Rectal smooth muscle tissue (tissue), 1 donor: ENCODE data around the gene SIX5.
A peak's percentile ranks its signal among the peaks of the same experiment; 100 is the strongest.
"Not testable (repeated sequence)": the region's sequence is repeated elsewhere in the genome, so short reads cannot be mapped to it uniquely, and the experiment has no call there.

Experiments
- H3K27ac ChIP-seq: one replicate; pipeline ENCODE4 v1.7.0; 2013; ENCODE audit warnings: low read depth, low read length, inconsistent platforms
- H3K27me3 ChIP-seq: one replicate; pipeline ENCODE4 v1.7.0; 2013; ENCODE audit warnings: low read length; ENCODE audit not compliant: control insufficient read depth, insufficient read depth
- H3K36me3 ChIP-seq: one replicate; pipeline ENCODE4 v1.7.0; 2013; ENCODE audit warnings: low read length; ENCODE audit not compliant: control insufficient read depth, insufficient read depth
- H3K4me1 ChIP-seq: one replicate; pipeline ENCODE4 v1.7.0; 2013; ENCODE audit warnings: low read length; ENCODE audit not compliant: control insufficient read depth, insufficient read depth
- H3K4me3 ChIP-seq: one replicate; pipeline ENCODE4 v1.7.0; 2013; ENCODE audit warnings: low read length
- H3K9ac ChIP-seq: one replicate; pipeline ENCODE4 v1.7.0; 2013; ENCODE audit warnings: low read length

The SIX5 gene

DNA sequence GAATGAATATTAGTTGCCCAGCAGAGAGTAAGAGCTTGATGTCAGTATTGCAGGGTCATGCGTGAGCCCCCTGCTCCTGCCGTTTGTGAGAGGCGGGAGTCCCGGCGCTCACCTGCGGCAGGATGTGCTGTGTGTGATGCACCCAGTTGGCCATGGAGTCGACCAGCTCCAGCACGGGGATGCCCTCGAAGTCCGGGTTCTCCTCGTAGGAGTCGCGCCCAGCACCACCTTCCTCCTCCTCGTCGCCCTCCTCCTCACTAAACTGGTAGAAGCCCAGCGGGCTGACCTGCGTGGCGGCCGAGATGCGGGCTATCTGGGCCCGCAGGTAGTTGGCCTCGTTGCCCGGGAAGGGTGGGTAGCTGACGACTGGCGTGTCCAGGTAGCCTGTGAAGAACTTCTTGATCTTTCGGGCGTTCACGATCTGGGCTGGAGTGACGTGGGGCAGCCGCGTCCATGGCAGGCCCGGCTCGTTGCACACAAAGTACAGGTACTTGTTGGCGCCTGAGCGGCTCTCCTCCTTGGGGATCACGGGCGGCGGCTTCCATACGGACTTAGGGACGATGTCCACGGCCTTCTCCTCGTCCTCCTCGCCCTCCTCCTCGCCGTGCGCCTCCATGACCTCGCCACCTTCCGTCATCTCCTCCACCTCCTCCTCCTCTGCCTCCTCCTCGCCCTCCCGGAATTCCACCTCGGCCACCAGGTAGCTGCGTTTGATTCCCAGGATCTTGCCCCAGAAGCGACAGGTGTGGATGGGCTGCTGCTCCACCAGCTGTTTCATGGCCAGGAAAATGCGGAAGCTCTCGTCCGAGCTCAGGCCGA, 35.3 kb upstream of the SIX5 start:
- H3K4me1 ChIP-seq: no peaks in the 10 kb centered on the region
- no peaks in the 10 kb centered on the region for H3K27me3 ChIP-seq
- no peaks in the 10 kb centered on the region for H3K36me3 ChIP-seq
- no peak overlapping the region for H3K27ac ChIP-seq
- no peak overlapping the region for H3K9ac ChIP-seq
- H3K4me3 ChIP-seq: no peak overlapping the region

DNA sequence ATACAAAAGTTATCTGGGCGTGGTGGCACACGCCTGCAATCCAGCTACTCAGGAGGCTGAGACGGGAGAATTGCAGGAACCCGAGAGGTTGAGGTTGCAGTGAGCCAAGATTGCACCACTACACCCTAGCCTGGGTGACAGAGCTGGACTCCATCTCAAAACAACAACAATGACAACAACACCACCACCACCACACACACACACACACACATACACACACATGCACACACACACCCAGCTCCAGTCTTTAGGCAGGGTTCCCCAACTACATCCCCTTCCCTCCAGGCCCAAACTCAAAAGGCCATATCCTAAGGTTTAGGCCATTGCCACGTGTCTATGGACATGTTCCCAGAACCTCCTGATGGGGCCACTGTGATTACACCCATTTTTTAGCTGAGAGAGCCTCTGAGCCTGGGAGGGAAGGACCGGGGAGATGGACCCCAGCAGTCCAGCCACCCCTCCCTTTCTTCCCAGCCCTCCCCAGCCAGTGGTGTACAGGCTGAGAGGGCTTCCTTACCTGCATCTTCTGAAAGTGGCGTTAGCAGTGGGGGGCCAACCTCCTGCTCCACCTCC, 32.6 kb upstream of the SIX5 start:
- H3K4me1 ChIP-seq: no peaks in the 10 kb centered on the region
- H3K9ac ChIP-seq: no peak overlapping the region
- H3K36me3 ChIP-seq: no peaks in the 10 kb centered on the region
- H3K27me3 ChIP-seq: no peaks in the 10 kb centered on the region
- H3K27ac ChIP-seq: no peak overlapping the region
- no peak overlapping the region for H3K4me3 ChIP-seq

DNA sequence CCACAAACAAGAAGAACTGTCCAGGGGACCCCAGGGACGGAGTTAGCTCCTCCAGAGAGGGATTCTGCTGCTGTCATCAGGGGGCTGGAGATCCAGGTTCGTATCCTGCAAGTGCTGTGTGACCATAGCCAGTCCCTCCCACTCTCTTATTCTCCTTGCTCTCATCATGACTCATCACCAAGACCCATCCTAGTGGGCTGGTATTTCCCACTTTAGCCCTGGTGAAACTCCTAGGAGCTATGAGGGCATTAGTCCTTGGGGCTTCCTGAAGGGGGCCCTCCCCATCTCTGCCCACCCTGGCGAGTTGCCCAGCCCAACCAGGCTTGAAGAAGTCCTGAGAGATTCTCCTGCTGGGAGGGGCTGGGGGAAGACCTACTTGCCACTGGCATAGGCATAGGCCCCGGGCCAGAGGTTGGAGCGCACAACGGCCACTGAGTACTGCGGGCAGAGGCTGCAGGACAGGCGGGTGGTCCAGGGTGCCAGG, 31.1 kb upstream of the SIX5 start:
- Histone ChIP-seq H3K4me1 (no peaks in the 10 kb centered on the region), H3K36me3 (no peaks in the 10 kb centered on the region), H3K27me3 (no peaks in the 10 kb centered on the region), H3K27ac (no peak overlapping the region), H3K9ac (no peak overlapping the region), H3K4me3 (no peak overlapping the region)

DNA sequence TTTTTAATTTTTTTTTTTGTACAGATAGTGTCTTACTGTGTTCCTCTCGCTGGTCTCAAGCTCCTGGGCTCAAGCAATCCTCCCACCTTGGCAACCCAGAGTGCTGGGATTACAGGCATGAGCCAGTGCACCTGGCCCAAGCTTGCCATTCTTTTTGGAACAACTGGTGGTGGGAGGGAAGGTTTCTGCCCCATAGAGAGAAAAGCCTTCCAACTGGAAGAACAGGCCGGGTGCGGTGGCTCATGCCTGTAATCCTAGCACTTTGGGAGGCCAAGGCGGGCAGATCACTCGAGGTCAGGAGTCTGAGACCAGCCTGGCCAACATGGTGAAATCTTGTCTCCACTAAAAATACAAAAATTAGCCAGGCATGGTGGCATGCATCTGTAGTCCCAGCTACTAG, 30.5 kb upstream of the SIX5 start:
- not testable (repeated sequence) for H3K36me3 ChIP-seq, H3K9ac ChIP-seq, H3K4me3 ChIP-seq, H3K27me3 ChIP-seq, H3K27ac ChIP-seq, H3K4me1 ChIP-seq

DNA sequence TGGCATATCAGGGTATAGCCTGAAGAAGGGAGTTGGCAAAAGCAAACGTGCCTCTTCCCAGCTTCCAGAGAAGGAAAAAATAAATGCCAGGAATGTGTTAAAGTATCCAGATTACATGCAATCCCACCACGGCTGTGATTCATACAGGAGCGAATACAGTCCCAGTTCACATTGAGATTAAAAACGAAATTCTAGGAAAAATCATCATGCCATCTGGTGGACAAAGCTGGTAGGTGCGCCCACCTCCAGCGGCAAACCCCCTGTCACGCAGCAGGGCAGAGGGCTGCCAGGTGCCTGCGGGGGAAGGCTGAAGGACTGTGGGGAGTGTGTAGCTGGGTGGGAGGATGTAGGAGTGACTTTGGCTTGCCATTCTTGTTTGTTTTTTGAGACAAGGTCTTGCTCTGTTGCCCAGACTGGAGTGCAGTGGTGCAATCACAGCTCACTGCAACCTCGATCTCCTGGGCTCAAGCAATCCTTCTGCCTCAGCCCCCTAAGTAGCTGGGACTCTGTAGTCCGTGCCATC, 30.0 kb upstream of the SIX5 start:
- Histone ChIP-seq H3K36me3 (no peaks in the 10 kb centered on the region), H3K9ac (no peak overlapping the region), H3K4me1 (no peaks in the 10 kb centered on the region), H3K27ac (no peak overlapping the region), H3K27me3 (no peaks in the 10 kb centered on the region), H3K4me3 (no peak overlapping the region)

DNA sequence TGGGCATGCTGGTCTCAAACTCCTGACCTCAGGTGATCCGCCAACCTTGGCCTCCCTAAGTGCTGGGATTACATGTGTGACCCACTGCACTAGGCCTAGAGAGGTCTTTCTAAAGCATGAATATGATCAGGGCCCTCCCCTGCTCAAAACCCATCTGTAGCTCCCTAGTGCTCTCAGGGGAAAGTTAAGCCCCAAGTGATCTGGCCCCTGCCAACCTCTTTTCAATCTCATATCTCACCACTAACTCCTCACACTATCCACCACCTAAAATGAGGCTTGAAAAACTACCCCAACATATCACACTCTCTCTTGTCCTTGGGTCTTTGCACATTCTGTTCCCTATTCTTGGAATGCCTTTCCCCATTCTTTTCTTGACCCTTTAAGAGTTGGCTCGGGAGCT, 25.6 kb upstream of the SIX5 start:
- peaks cover 3% of the 10 kb centered on the region for H3K36me3 ChIP-seq
- H3K4me3 ChIP-seq: no peak overlapping the region
- H3K27ac ChIP-seq: no peak overlapping the region
- no peaks in the 10 kb centered on the region for H3K27me3 ChIP-seq
- no peak overlapping the region for H3K9ac ChIP-seq
- peaks cover 10% of the 10 kb centered on the region for H3K4me1 ChIP-seq

DNA sequence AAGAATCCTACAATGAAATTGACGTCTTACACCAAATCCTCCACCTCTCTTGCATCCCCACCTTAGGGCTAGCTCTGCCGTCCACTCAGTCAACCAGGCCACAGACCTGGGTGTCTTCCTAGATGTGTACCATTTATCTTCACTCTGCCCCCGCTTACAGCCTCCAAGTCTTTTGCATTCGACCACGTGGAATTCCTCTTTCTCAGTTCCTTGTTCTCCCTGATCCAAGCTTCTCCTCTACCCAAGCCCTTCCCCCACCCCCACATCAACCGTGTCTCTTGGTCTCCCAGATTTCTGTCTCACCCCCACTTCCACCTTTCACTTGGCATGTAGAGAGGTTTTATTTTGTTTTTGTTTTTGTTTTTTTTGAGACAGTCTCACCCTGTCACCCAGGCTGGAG, 24.8 kb upstream of the SIX5 start:
- Histone ChIP-seq H3K36me3 (peaks cover 9% of the 10 kb centered on the region), H3K4me1 (peaks cover 10% of the 10 kb centered on the region), H3K27me3 (no peaks in the 10 kb centered on the region), H3K9ac (no peak overlapping the region), H3K4me3 (no peak overlapping the region), H3K27ac (no peak overlapping the region)

DNA sequence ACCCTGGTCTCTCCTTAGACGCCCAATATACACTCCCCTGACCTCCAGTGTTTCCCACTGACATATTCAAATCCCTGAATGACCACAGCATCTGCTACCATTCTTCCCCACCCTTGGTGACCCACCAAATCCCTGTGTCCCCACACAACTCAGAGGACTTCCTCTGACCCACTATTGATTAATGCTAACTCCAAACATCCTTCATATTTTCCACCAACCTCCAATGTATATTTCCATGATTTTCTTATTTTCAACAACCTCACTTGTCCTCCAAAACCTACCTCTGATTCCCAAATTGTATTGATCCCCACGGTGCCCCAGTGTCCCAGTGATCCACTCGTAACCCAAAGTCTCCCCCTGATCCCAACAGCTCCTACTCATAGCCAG, 24.1 kb upstream of the SIX5 start:
- H3K36me3 ChIP-seq: peaks cover 13% of the 10 kb centered on the region
- H3K27me3 ChIP-seq: no peaks in the 10 kb centered on the region
- H3K9ac ChIP-seq: no peak overlapping the region
- peak overlapping the region; percentile 7 for H3K4me3 ChIP-seq
- H3K27ac ChIP-seq: peak overlapping the region; percentile 41
- H3K4me1 ChIP-seq: peaks cover 10% of the 10 kb centered on the region

DNA sequence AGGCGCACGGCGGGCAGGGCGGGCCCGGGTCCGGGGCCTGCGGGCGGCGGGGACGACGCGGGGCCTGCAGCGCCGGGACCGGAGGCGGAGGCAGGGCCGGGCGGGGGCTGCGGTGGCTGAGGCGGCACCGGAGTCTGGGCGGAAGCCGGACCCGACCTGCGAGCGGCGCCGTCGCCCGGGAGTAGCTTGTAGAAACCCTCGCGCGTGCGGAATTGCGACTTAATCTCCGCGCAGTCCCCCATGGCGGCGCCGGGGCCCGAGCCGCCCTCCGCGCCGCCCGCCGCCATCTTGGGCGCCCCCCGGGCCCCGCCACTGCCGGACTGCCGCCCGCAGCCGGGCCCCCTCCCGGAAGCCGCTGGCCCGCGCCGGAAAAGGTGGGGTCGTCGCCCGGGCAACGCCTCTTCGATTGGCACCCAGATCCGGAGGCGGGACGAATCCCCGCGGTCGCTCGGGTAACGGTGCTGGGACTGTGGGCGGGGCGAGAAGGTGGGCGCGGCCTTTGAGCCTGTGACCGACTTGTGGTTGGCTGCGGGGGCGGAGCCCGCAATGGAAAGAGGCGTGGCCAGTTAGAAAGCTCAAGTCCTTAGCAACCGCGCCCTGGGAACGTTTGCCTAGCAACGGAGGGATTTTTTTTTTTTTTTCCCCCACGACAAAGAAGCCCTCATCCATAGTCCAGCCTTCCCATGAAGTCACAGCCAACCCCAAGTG, 23.6 kb upstream of the SIX5 start, which contains the start of gene DMWD:
Gene DMWD, minus strand, starts transcription at position 376 of the 708 bp plus-strand sequence. Its CDS starts 89 bp downstream, at position 287.
- H3K9ac ChIP-seq: peak within 1 kb of the TSS; percentile 74
- H3K36me3 ChIP-seq: peaks cover 16% of the 10 kb centered on the region
- H3K4me3 ChIP-seq: peak within 1 kb of the TSS; percentile 81
- H3K27ac ChIP-seq: peak within 1 kb of the TSS; percentile 69
- peaks cover 10% of the 10 kb centered on the region for H3K4me1 ChIP-seq
- no peaks in the 10 kb centered on the region for H3K27me3 ChIP-seq

DNA sequence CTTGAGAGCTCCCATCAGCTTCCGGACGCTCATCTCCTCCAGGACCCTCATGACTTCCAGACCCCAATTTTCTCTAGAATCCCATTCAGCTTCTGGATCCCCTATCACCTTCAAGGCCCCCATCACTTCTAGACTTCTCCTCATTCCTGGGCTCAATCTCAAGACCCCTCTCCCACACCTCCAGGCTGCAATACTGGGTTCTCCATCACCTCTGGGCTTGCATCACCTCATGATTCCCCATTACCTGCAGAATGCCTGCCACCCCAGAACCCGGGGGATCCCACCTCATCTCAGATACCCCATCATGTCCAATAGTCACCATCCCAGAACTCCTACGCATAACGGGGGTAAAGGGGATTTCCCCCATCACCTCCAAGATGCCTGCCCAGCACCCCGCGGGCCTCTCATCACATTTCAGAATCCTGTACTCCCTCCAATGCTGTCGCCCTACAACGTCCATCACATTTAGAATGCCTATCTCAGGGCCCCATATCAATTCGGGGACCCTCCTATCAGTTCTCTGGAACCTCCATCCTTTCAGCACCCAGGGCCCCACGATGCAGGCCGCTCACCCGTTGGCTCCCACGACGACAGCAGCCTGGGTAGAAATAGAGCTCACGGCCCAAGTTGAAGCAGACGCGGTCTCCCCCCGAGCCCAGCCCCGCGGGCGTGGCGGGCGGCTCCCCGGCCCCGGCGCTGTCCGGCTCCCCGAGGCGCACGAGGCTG, 22.9 kb upstream of the SIX5 start:
- Histone ChIP-seq H3K27ac (peak overlapping the region; percentile 69), H3K27me3 (no peaks in the 10 kb centered on the region), H3K36me3 (peaks cover 17% of the 10 kb centered on the region)

DNA sequence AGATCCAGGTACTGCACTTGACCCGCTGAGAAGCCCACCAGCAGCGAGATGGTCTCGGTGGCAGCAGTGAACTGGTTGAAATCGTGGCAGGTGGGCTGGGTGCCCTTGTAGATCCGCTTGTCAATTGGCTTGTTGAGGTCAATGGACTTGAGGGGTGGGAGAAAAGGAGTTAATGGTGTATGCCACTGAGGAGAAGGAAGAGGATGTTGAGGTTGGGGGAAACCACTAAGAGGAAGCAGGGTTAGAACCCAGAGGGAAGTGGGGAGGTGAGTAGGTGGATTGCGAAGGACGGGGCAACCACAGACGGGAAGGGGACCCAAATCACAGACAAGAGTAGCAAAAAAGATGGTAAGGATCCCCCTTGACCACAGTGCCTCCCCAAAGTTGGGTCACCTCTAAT, 21.9 kb upstream of the SIX5 start:
- H3K9ac ChIP-seq: no peak overlapping the region
- no peak overlapping the region for H3K27ac ChIP-seq
- H3K4me3 ChIP-seq: peak overlapping the region; percentile 81
- H3K27me3 ChIP-seq: no peaks in the 10 kb centered on the region
- peaks cover 25% of the 10 kb centered on the region for H3K36me3 ChIP-seq
- peaks cover 10% of the 10 kb centered on the region for H3K4me1 ChIP-seq

More for the DNA sequence above, 22.9 kb upstream of the SIX5 start:
- H3K9ac ChIP-seq: peak overlapping the region; percentile 74
- peak overlapping the region; percentile 81 for H3K4me3 ChIP-seq
- H3K4me1 ChIP-seq: peaks cover 10% of the 10 kb centered on the region
